K562 (cell line): ENCODE results near the gene MTHFS. TPM values are rescaled to one million over a fixed set of nuclear protein-coding genes. Genes with fewer than 3 reads are reported as not detected.

Source experiments
- ATAC-seq: fragments of 200-7000 bp; cut with Tn5 transposase; 3 replicates; pipeline ENCODE4 v1.9.1; 2020; ENCODE audit warnings: moderate library complexity
- BruUV-seq: library from RNA; stranded (reverse); fragments of 400-500 nt; replicated peaks from 2 replicates; lab custom pipeline; 2021; lab: Mats Ljungman, UMichigan
- CTCF ChIA-PET: fragments of 300-600 bp; formaldehyde crosslinking; extraction: SDS; loops from one replicate; lab custom pipeline; 2021; ENCODE audit warnings: low intra/inter-chr PET ratio; lab: Yijun Ruan, JAX
- POLR2A ChIA-PET: fragments of 300-600, 350-650 bp; sonication (Branson Sonifier 250); formaldehyde crosslinking; extraction: SDS; loops from one replicate; lab custom pipeline; 2021; ENCODE audit warnings: antibody characterized with exemption, inconsistent platforms; lab: Yijun Ruan, JAX
- DNase-seq, 4 experiments: peaks; one replicate each; pipeline versions ENCODE4 v3.0.0 to v3.0.0-alpha.2; 2011 to 2018; ENCODE audit warnings: low spot score in 3 of 4, mixed read lengths in 3 of 4; ENCODE audit errors: extremely low read depth in 1 of 4
- FAIRE-seq: peaks from 2 replicates; lab custom pipeline; 2011; peaks lifted over from hg19 to GRCh38; lab: Jason Lieb, UNC
- H2AFZ ChIP-seq: 2 replicates; pipeline ENCODE4 v1.6.0; 2011; ENCODE audit warnings: low read depth, low read length, control low read depth, inconsistent platforms
- H3K27ac ChIP-seq: fragments of 200-600 bp; 3 replicates; pipeline ENCODE4 v1.8.0; 2011; ENCODE audit warnings: low read depth, mild to moderate bottlenecking, control low read depth, inconsistent platforms, low read length, moderate library complexity, mixed read lengths; ENCODE audit errors: extremely low read depth
- H3K27me3 ChIP-seq, 2 experiments: fragments of 300-600 bp in 1 of 2; 2 replicates in 1 of 2; 3 replicates in 1 of 2; pipeline versions ENCODE4 v1.6.0 to v1.8.0; 2011; ENCODE audit warnings: inconsistent platforms in 2 of 2, low read length in 2 of 2, mild to moderate bottlenecking in 1 of 2, mixed read lengths in 1 of 2, moderate library complexity in 1 of 2; ENCODE audit not compliant: control insufficient read depth in 2 of 2, insufficient read depth in 2 of 2
- H3K36me3 ChIP-seq: fragments of 300-600 bp; 3 replicates; pipeline ENCODE4 v1.8.0; 2011; ENCODE audit warnings: mild to moderate bottlenecking, low read length, inconsistent platforms; ENCODE audit not compliant: control insufficient read depth, insufficient read depth
- H3K4me1 ChIP-seq, 2 experiments: fragments of 200-600 bp in 1 of 2; replicated peaks in 1 of 2; 2 replicates in 1 of 2; 3 replicates in 1 of 2; pipeline versions ENCODE4 v1.5.1 to v1.8.0; 2011; ENCODE audit warnings: inconsistent platforms in 2 of 2, low read length in 2 of 2, mild to moderate bottlenecking in 1 of 2, mixed read lengths in 1 of 2, moderate library complexity in 1 of 2; ENCODE audit not compliant: control insufficient read depth in 2 of 2, insufficient read depth in 2 of 2
- H3K4me2 ChIP-seq: 2 replicates; pipeline ENCODE4 v1.6.1; 2011; ENCODE audit warnings: low read length, control low read depth, inconsistent platforms, mixed read lengths; ENCODE audit not compliant: insufficient read depth
- H3K4me3 ChIP-seq: fragments of 200-600 bp; sonication (generic), shearing (Covaris generic); 2 replicates; pipeline ENCODE4 v1.5.1; 2016; ENCODE audit warnings: control low read depth, inconsistent platforms
- H3K79me2 ChIP-seq: fragments of 200-600 bp; 3 replicates; pipeline ENCODE4 v1.8.0; 2011; ENCODE audit warnings: low read length, inconsistent platforms; ENCODE audit not compliant: control insufficient read depth, insufficient read depth
- H3K9ac ChIP-seq, 2 experiments: 2 replicates each; pipeline versions ENCODE4 v1.6.0 to v1.6.1; 2011; ENCODE audit warnings: low read depth in 2 of 2, low read length in 2 of 2, control low read depth in 1 of 2, inconsistent platforms in 1 of 2, mild to moderate bottlenecking in 1 of 2, mixed read lengths in 1 of 2; ENCODE audit not compliant: insufficient read depth in 1 of 2
- H3K9me1 ChIP-seq: one replicate; pipeline ENCODE4 v1.6.0; 2011; ENCODE audit warnings: inconsistent platforms, mild to moderate bottlenecking, low read length, moderate library complexity; ENCODE audit not compliant: control insufficient read depth, insufficient read depth
- H3K9me3 ChIP-seq: replicated peaks from 2 replicates; pipeline ENCODE4 v1.5.1; 2011; ENCODE audit warnings: low read depth, low read length, inconsistent platforms; ENCODE audit not compliant: control insufficient read depth, insufficient read depth
- H4K20me1 ChIP-seq: replicated peaks from 2 replicates; pipeline ENCODE4 v1.6.1; 2011; ENCODE audit warnings: low read length, inconsistent platforms, mixed read lengths; ENCODE audit not compliant: control insufficient read depth, insufficient read depth
- HCFC1 ChIP-seq: IDR thresholded peaks from 2 replicates; pipeline ENCODE4 v1.6.1; 2012; ENCODE audit warnings: low read depth, low read length, improper control_type of control experiment
- RBFOX2 ChIP-seq: fragments of 200-400 bp; formaldehyde crosslinking; IDR thresholded peaks from 2 replicates; pipeline ENCODE4 v1.6.1; 2017; ENCODE audit warnings: low read depth, mild to moderate bottlenecking, low read length, moderate library complexity
- ZNF316 ChIP-seq: fragments of 450-650 bp; IDR thresholded peaks from 2 replicates; pipeline ENCODE4 v1.6.1; 2016
- WGBS: fragments of 100-300 bp; shearing (Covaris generic); methylation state at CpG from one replicate; pipeline ENCODE4 v1.1.6; 2016; ENCODE audit warnings: low coverage, mixed read lengths; ENCODE audit not compliant: insufficient coverage; ENCODE audit errors: missing lambda C conversion rate; 5-methylcytosine and 5-hydroxymethylcytosine counted together
- in situ Hi-C: fragments of 300-500 bp; cut with MboI; formaldehyde crosslinking; loops from 4 replicates; pipeline ENCODE4 v1.15.0; 2018; ENCODE audit warnings: inconsistent platforms, mixed read lengths
- intact Hi-C: fragments of 100-400 bp; cut with micrococcal nuclease; formaldehyde crosslinking; loops from 2 replicates; pipeline ENCODE4 v1.14.2; 2022
- polyA plus RNA-seq, 8 experiments: library from polyadenylated mRNA; depleted of rRNA in 4 of 8; stranded (reverse) in 5 of 8; unstranded in 3 of 8; fragments of >200 nt; fragmentation: Nextera tagmentation in 2 of 8; fragmentation: Illumina TruSeq in 1 of 8; extraction: Ambion mirVana in 2 of 8; extraction: Trizol in 1 of 8; gene quantifications; 2 replicates each; pipeline versions ENCODE4 v1.2.1 to v1.2.3, GENCODE V29; 2011 to 2014; ENCODE audit warnings: inconsistent platforms in 1 of 8, missing spikeins in 1 of 8
- total RNA-seq, 7 experiments: library from RNA; depleted of rRNA in 6 of 7; stranded (reverse); fragments of >200 nt in 6 of 7; fragmentation: Illumina TruSeq in 2 of 7; extraction: Trizol in 2 of 7; gene quantifications; 2 replicates each; pipeline versions ENCODE4 v1.2.1 to v1.2.3, GENCODE V29; 2011 to 2021; ENCODE audit warnings: low replicate concordance in 1 of 7
- TF ChIP-seq, protein P1 (sequence below): sonication (generic); IDR thresholded peaks from 2 replicates; pipeline ENCODE4 v1.6.1; 2016

The MTHFS gene
- total and polyA plus RNA-seq, 9 of the 15 experiments (the other 6 are each of a cell fraction or from before 2014, with no cell fraction given) = 17.8 to 79.3 (median 41.7) TPM

- FAIRE-seq = peak; percentile 29
- in situ Hi-C loops = no loop called here
- CTCF ChIA-PET = interaction anchor here (0.6 kb wide), 1 partner anchor 41 kb away, joined by 3 read pairs; no protein-coding TSS in a partner anchor
Observed at GRCh38 chr15:79933231-79933630, 36.4 kb upstream of the MTHFS start.

DNA sequence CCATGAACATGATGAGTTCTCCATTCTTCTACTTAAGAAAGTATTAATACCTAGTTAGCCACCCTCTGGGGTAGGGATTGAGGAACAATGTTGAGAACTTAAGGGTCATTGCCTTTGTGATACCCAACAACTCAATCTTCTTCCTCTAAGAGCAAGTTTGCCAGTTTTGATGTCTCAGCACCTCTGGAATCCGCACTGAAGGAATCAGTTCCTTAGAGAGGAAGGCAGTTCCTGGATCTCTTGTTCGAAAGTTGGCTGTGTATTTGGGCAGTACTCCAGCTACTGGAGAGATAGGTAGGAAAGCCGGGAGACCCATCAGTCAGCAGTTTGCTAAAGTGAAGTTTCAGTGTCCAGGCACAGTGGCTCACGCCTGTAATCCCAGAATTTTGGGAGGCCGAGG is 35.6 kb upstream of the MTHFS start:
- FAIRE-seq = no peak
- no peak overlapping the region for H2AFZ ChIP-seq
- H3K36me3 ChIP-seq = no peaks in the 10 kb centered on the region
- in situ Hi-C loops = no loop called here
- TF ChIP-seq ZNF316 (0 out of 2 replicates have a peak, but pooled peaks have one; percentile 12), RBFOX2 (no peak)
- TF ChIP-seq, all 486 proteins: peak for 1
- no peak for DNase-seq
- ChIA-PET CTCF (no interaction called here), POLR2A (interaction anchor here (0.9 kb wide), 1 partner anchor 9 kb away, joined by 3 read pairs; no protein-coding TSS in a partner anchor)
- H3K9ac ChIP-seq = no peak overlapping the region
- peaks cover 0 to 15% of the 10 kb centered on the region in 2 experiments; a peak in 3 of 5 replicates for H3K4me1 ChIP-seq
- H3K79me2 ChIP-seq = no peaks in the 10 kb centered on the region
- H3K9me3 ChIP-seq = no peaks in the 10 kb centered on the region
- no TSS peak for BruUV-seq
- no peaks in the 10 kb centered on the region for H3K9me1 ChIP-seq
- H4K20me1 ChIP-seq = no peaks in the 10 kb centered on the region
- 34% methylated on average over 5 of the region's 5 CpGs for WGBS
- H3K27ac ChIP-seq = no peak overlapping the region
- H3K27me3 ChIP-seq = no peaks in the 10 kb centered on the region
- intact Hi-C loops = no loop called here
- H3K4me2 ChIP-seq = no peak overlapping the region
- no peak overlapping the region for H3K4me3 ChIP-seq
- no peak for ATAC-seq

More at GRCh38 chr15:79933231-79933630, 36.4 kb upstream of the MTHFS start:
- Histone ChIP-seq H3K27ac (no peak overlapping the region), H3K4me1 (peaks cover 0 to 15% of the 10 kb centered on the region in 2 experiments; a peak in 3 of 5 replicates), H4K20me1 (no peaks in the 10 kb centered on the region), H3K9ac (no peak overlapping the region), H3K4me2 (no peak overlapping the region), H3K27me3 (no peaks in the 10 kb centered on the region), H2AFZ (0 out of 2 replicates have a peak overlapping the region, but pooled peaks have one; percentile 28), H3K4me3 (no peak overlapping the region), H3K9me1 (no peaks in the 10 kb centered on the region), H3K36me3 (no peaks in the 10 kb centered on the region), H3K79me2 (no peaks in the 10 kb centered on the region), H3K9me3 (no peaks in the 10 kb centered on the region)
- POLR2A ChIA-PET = interaction anchor here (0.8 to 2.0 kb wide), 3 partner anchors 10 to 15 kb away, joined by 3 to 7 read pairs (median 4); no protein-coding TSS in a partner anchor
- intact Hi-C loops = no loop called here
- no peak for DNase-seq
- no peak for ATAC-seq
- WGBS = 25% methylated on average over 3 of the region's 3 CpGs
- no peak for TF ChIP-seq HCFC1
- TF ChIP-seq, protein P1, sequence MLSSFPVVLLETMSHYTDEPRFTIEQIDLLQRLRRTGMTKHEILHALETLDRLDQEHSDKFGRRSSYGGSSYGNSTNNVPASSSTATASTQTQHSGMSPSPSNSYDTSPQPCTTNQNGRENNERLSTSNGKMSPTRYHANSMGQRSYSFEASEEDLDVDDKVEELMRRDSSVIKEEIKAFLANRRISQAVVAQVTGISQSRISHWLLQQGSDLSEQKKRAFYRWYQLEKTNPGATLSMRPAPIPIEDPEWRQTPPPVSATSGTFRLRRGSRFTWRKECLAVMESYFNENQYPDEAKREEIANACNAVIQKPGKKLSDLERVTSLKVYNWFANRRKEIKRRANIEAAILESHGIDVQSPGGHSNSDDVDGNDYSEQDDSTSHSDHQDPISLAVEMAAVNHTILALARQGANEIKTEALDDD = 0 out of 2 replicates have a peak, but pooled peaks have one; percentile 43
- no TSS peak for BruUV-seq
